HG02588 (cell line): Measurements from ENCODE around the gene CLEC16A.

Experiments used
- ATAC-seq: cut with Tn5 transposase; IDR thresholded peaks from one replicate; pipeline ENCODE4 v1.9.1; 2021; ENCODE audit warnings: mild to moderate bottlenecking, moderate library complexity; ENCODE audit not compliant: unreplicated experiment

The CLEC16A gene

GRCh38 chr16:11147754-11148444, 203.5 kb downstream of the CLEC16A start:
- no peak for ATAC-seq

GRCh38 chr16:11149011-11149616, 204.8 kb downstream of the CLEC16A start:
- ATAC-seq: no peak

GRCh38 chr16:11150190-11150589, 205.8 kb downstream of the CLEC16A start:
- ATAC-seq: no peak

GRCh38 chr16:11151156-11151884, 207.0 kb downstream of the CLEC16A start:
- no peak for ATAC-seq

- ATAC-seq: no peak
Observed at GRCh38 chr16:11151885-11152629, 207.7 kb downstream of the CLEC16A start.

- ATAC-seq: no peak
Observed at GRCh38 chr16:11152677-11153331, 208.4 kb downstream of the CLEC16A start.

- no peak for ATAC-seq
Observed at GRCh38 chr16:11155284-11155806, 211.0 kb downstream of the CLEC16A start.

- ATAC-seq: no peak
Observed at GRCh38 chr16:11156401-11156800, 212.0 kb downstream of the CLEC16A start.

GRCh38 chr16:11157143-11157542, 212.8 kb downstream of the CLEC16A start:
- ATAC-seq: no peak

- ATAC-seq: no peak
Observed at GRCh38 chr16:11158018-11158417, 213.7 kb downstream of the CLEC16A start.

- ATAC-seq: no peak
Observed at GRCh38 chr16:11159282-11159681, 214.9 kb downstream of the CLEC16A start.

GRCh38 chr16:11160676-11161115, 216.3 kb downstream of the CLEC16A start:
- ATAC-seq: no peak

- no peak for ATAC-seq
Observed at GRCh38 chr16:11161439-11161838, 217.1 kb downstream of the CLEC16A start.

- ATAC-seq: no peak
Observed at GRCh38 chr16:11161974-11162373, 217.6 kb downstream of the CLEC16A start.

GRCh38 chr16:11162586-11163268, 218.4 kb downstream of the CLEC16A start:
- ATAC-seq: no peak

- ATAC-seq: no peak
Observed at GRCh38 chr16:11163761-11164261, 219.4 kb downstream of the CLEC16A start.

GRCh38 chr16:11164482-11165270, 220.3 kb downstream of the CLEC16A start:
- ATAC-seq: no peak

- no peak for ATAC-seq
Observed at GRCh38 chr16:11165349-11165748, 221.0 kb downstream of the CLEC16A start.
